ENCODE data around the gene TMEM31.

DNA sequence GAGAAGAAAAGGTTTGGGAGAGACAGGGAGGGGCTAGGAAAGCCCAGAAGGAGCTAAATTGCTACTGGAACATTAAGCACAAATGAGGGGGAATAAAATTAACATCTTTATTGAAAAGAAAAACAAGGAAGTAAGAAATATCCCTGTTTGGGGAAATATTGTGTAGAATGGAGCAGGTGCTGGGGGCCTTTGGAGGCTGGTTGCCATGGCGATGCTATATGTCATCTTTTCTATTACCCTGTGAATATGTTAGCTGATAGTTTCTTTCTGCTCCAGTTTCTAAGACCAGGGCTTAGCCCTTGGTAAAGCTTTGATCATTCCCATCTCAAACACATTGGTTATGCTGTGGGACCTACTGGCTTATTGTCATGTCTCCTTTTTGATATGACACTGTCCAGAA lies 28.7 kb downstream of the TMEM31 start:
- TF ChIP-seq, protein P1, sequence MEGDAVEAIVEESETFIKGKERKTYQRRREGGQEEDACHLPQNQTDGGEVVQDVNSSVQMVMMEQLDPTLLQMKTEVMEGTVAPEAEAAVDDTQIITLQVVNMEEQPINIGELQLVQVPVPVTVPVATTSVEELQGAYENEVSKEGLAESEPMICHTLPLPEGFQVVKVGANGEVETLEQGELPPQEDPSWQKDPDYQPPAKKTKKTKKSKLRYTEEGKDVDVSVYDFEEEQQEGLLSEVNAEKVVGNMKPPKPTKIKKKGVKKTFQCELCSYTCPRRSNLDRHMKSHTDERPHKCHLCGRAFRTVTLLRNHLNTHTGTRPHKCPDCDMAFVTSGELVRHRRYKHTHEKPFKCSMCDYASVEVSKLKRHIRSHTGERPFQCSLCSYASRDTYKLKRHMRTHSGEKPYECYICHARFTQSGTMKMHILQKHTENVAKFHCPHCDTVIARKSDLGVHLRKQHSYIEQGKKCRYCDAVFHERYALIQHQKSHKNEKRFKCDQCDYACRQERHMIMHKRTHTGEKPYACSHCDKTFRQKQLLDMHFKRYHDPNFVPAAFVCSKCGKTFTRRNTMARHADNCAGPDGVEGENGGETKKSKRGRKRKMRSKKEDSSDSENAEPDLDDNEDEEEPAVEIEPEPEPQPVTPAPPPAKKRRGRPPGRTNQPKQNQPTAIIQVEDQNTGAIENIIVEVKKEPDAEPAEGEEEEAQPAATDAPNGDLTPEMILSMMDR (conservative IDR thresholded peaks at IDR 0.05) = no peak
- no peak for TF ChIP-seq EZH2 (IDR thresholded peaks at IDR 0.05; ENCODE audit: low read depth)

Measured in PC-9 (cell line).